OCI-LY7 (cell line): ENCODE measurements around the gene YY1.

Experiments
- CTCF ChIP-seq: fragments of 200-600 bp; sonication (generic); conservative IDR thresholded peaks from 2 replicates; pipeline ENCODE4 v1.5.1; 2014; ENCODE audit warnings: mild to moderate bottlenecking, antibody characterized with exemption, low read length, moderate library complexity, mixed read lengths
- EZH2phosphoT487 ChIP-seq: fragments of 200-600 bp; sonication (generic); IDR thresholded peaks from 2 replicates; pipeline ENCODE4 v1.6.1; 2018; ENCODE audit warnings: low read depth, borderline replicate concordance, mild to moderate bottlenecking, mixed run types, antibody characterized with exemption, low read length, moderate library complexity, mixed read lengths

GRCh38 chr14:100262545-100262944, 23.6 kb downstream of the YY1 start:
- TF ChIP-seq CTCF = no peak
- no peak for TF ChIP-seq EZH2phosphoT487
